Spleen (tissue), 7 donors: ENCODE measurements around the gene C1QL4.

Experiments
- CTCF ChIP-seq, 11 experiments: fragments of 200-600 bp in 7 of 11; fragments of 450-650 bp in 4 of 11; sonication (generic) in 4 of 11; IDR thresholded peaks in 8 of 11; conservative IDR thresholded peaks in 3 of 11; 1 replicate in 7 of 11; 2 replicates in 4 of 11; pipeline versions ENCODE4 v1.4.0 to v1.8.0; 2016 to 2021; ENCODE audit warnings: antibody characterized with exemption in 11 of 11, inconsistent platforms in 4 of 11, mild to moderate bottlenecking in 1 of 11
- POLR2A ChIP-seq, 3 donors: fragments of 450-650 bp; IDR thresholded peaks; one replicate each; pipeline ENCODE4 v1.5.1; 2017; ENCODE audit warnings: antibody characterized with exemption in 3 of 3, mild to moderate bottlenecking in 1 of 3
- POLR2AphosphoS5 ChIP-seq, 3 donors: sonication (generic); formaldehyde crosslinking; IDR thresholded peaks; one replicate each; pipeline ENCODE4 v1.5.1; 2017; ENCODE audit warnings: antibody characterized with exemption in 3 of 3
- donor health status: DM: no; HTN: no; CAD: no; lungs with moderate emphysema.
- donor health status: DM: no; HTN: no; CAD: no.
- donor health status: DM: no; HTN: no; CAD: no.

- TF ChIP-seq CTCF (IDR thresholded peaks at IDR 0.05 in 8 of 11, conservative IDR thresholded peaks at IDR 0.05 in 3 of 11) (peak; percentile 73 to 92 (median 86)), POLR2A (IDR thresholded peaks at IDR 0.05) (no peak), POLR2AphosphoS5 (IDR thresholded peaks at IDR 0.05) (no peak)
Observed at GRCh38 chr12:49288412-49288853, 48.6 kb downstream of the C1QL4 start.
